Activated CD8-positive, alpha-beta T cell treated with anti-CD3 and anti-CD28 coated beads, Interleukin-2, amount 10 ng/mL, durations not matched to agents 7 days and 5 days (primary cell): Measurements from ENCODE around the gene CLEC18C. TPM values are rescaled to one million over a fixed set of nuclear protein-coding genes. Genes with fewer than 3 reads are reported as not detected.
A peak's percentile ranks its signal among the peaks of the same experiment; 100 is the strongest.
"Not testable (repeated sequence)": the region's sequence is repeated elsewhere in the genome, so short reads cannot be mapped to it uniquely, and the experiment has no call there.

Experiments
- ATAC-seq: fragments of 150-1000 bp; cut with Tn5 transposase; one replicate; pipeline ENCODE4 v1.10.0; 2021; ENCODE audit warnings: moderate library complexity
- CTCF ChIA-PET: fragments of 350-600 bp; sonication (Branson Sonifier 250); formaldehyde crosslinking; loops from one replicate; lab custom pipeline; 2021; ENCODE audit warnings: antibody characterized with exemption; lab: Charles Lee
- POLR2A ChIA-PET: fragments of 350-600 bp; sonication (Branson Sonifier 250); formaldehyde crosslinking; loops from one replicate; lab custom pipeline; 2021; ENCODE audit warnings: antibody characterized with exemption; lab: Charles Lee
- DNase-seq: peaks from one replicate; pipeline ENCODE4 v3.0.0-alpha.2; 2020
- H3K27ac Mint-ChIP-seq: one replicate; pipeline ENCODE4 v1.8.0; 2021; ENCODE audit warnings: mild to moderate bottlenecking, mixed read lengths
- H3K27me3 Mint-ChIP-seq: one replicate; pipeline ENCODE4 v1.8.0; 2021; ENCODE audit warnings: low read depth, mixed read lengths
- H3K36me3 Mint-ChIP-seq: one replicate; pipeline ENCODE4 v1.8.0; 2021; ENCODE audit warnings: low read depth, mixed read lengths
- H3K4me1 Mint-ChIP-seq: one replicate; pipeline ENCODE4 v1.8.0; 2021; ENCODE audit warnings: low read depth, mixed read lengths
- H3K4me3 Mint-ChIP-seq: one replicate; pipeline ENCODE4 v1.8.0; 2021; ENCODE audit warnings: mild to moderate bottlenecking, mixed read lengths
- H3K9me3 Mint-ChIP-seq: one replicate; pipeline ENCODE4 v1.8.0; 2022; ENCODE audit warnings: mixed read lengths; ENCODE audit not compliant: insufficient read depth
- total RNA-seq, 2 experiments: library from RNA; stranded (reverse); gene quantifications; one replicate each; pipeline ENCODE4 v1.2.3, GENCODE V29; 2021

Gene CLEC18C
- total RNA-seq, 2 experiments from 2014 or later: 0.42 to 1.1 TPM

DNA sequence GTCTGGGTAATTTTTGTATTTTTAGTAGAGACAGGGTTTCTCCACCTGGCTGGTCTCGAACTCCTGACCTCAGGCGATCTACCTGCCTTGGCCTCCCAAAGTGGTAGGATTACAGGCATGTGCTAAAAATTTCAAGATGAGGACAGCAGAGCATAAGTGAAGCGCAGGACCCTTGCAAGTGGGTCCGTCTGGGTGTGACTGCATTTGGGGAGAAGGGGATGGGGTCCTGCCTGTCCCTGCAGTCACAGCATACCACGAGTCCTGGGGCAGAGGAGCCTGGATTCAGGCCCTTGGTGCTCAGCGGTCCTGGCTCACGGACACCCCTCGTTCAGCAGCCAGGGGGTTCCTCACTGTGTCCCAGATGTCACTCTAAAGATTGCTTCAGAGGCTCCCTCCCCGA, 24.6 kb downstream of the CLEC18C start:
- H3K9me3 Mint-ChIP-seq, H3K27me3 Mint-ChIP-seq, POLR2A ChIA-PET, H3K27ac Mint-ChIP-seq, DNase-seq, CTCF ChIA-PET, ATAC-seq, H3K36me3 Mint-ChIP-seq, H3K4me3 Mint-ChIP-seq, H3K4me1 Mint-ChIP-seq: not testable (repeated sequence)

DNA sequence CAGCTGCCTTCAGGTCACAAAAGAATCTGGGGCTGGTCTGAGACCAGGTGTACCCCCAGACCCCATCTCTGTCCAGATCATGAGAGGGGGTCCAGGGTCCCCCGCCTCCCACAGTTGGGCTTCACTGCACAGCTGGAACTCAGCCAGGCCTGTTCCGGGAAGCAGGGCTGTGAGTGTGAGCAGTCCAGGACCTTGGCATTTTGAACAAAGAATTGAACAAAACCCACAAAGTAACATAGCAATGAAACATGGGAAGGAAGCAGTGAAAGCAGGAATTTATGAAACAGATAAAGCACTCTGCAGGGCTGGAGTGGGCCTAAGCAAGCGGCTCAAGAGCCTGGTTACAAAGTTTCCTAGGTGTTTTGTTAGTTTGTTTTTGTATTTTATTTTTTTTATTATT, 25.1 kb downstream of the CLEC18C start:
- H3K4me3 Mint-ChIP-seq, DNase-seq, H3K27ac Mint-ChIP-seq, CTCF ChIA-PET, POLR2A ChIA-PET, H3K9me3 Mint-ChIP-seq, H3K36me3 Mint-ChIP-seq, ATAC-seq, H3K27me3 Mint-ChIP-seq, H3K4me1 Mint-ChIP-seq: not testable (repeated sequence)

DNA sequence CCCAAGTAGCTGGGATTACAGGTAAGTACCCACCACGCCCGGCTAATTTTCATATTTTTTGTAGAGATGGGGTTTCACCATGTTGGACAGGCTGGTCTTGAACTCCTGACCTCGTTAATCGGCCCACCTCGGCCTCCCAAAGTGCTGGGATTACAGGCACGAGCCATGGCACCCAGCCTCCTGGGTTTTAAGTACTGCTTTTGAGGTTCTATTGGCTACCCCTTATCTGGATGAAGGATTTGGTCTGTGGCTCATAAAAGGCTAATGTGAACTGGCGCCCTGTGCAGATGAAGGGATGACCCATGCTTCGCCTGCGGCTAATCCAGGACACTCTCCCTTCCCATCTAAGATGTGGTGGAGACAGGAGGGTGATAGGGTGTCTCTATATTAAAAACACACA, 25.6 kb downstream of the CLEC18C start:
- H3K4me1 Mint-ChIP-seq, H3K27me3 Mint-ChIP-seq, DNase-seq, CTCF ChIA-PET, H3K4me3 Mint-ChIP-seq, H3K36me3 Mint-ChIP-seq, POLR2A ChIA-PET, H3K27ac Mint-ChIP-seq, ATAC-seq, H3K9me3 Mint-ChIP-seq: not testable (repeated sequence)

- CTCF ChIA-PET, H3K4me1 Mint-ChIP-seq, H3K27me3 Mint-ChIP-seq, H3K4me3 Mint-ChIP-seq, H3K9me3 Mint-ChIP-seq, H3K36me3 Mint-ChIP-seq, H3K27ac Mint-ChIP-seq, DNase-seq, ATAC-seq, POLR2A ChIA-PET: not testable (repeated sequence)
These were observed 26.5 kb downstream of the CLEC18C start for GRCh38 chr16:70200063-70200462.

DNA sequence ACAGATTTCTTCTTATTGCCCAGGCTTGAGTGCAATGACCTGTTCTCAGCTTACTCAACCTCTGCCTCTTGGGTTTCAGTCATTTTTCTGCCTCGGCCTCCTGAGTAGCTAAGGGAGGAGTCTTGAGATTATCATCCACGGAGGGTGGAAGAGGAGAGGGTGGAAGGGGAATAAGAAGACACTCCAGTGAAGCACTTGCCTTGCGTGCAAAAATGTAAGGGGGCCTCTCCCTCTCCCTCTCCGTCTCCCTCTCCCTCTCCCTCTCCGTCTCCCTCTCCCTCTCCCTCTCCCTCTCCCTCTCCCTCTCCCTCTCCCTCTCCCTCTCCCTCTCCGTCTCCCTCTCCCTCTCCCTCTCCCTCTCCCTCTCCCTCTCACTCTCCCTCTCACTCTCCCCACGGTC, 29.9 kb downstream of the CLEC18C start:
- H3K27me3 Mint-ChIP-seq, H3K9me3 Mint-ChIP-seq, H3K27ac Mint-ChIP-seq, POLR2A ChIA-PET, H3K4me3 Mint-ChIP-seq, H3K4me1 Mint-ChIP-seq, CTCF ChIA-PET, DNase-seq, ATAC-seq: not testable (repeated sequence)
- H3K36me3 Mint-ChIP-seq: peaks cover 13% of the 10 kb centered on the region

GRCh38 chr16:70204010-70204409, 30.4 kb downstream of the CLEC18C start:
- CTCF ChIA-PET, DNase-seq, H3K27ac Mint-ChIP-seq, H3K27me3 Mint-ChIP-seq, H3K9me3 Mint-ChIP-seq, POLR2A ChIA-PET, ATAC-seq, H3K4me1 Mint-ChIP-seq, H3K4me3 Mint-ChIP-seq: not testable (repeated sequence)
- peaks cover 13% of the 10 kb centered on the region for H3K36me3 Mint-ChIP-seq

DNA sequence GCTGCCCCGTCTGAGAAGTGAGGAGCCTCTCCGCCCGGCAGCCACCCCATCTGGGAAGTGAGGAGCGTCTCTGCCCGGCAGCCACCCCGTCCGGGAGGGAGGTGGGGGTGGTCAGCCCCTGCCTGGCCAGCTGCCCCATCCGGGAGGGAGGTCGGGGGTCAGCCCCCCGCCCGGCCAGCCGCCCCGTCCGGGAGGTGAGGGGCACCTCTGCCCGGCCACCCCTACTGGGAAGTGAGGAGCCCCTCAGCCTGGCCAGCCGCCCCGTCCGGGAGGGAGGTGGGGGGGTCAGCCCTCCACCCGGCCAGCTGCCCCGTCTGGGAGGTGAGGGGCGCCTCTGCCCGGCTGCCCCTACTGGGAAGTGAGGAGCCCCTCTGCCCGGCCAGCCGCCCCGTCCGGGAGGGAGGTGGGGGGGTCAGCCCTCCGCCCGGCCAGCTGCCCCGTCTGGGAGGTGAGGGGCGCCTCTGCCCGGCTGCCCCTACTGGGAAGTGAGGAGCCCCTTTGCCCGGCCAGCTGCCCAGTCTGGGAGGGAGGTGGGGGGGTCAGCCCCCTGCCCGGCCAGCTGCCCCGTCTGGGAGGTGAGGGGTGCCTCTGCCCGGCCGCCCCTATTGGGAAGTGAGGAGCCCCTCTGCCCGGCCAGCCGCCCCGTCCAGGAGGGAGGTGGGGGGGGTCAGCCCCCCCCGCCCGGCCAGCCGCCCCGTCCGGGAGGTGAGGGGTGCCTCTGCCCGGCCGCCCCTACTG, 31.2 kb downstream of the CLEC18C start:
- POLR2A ChIA-PET, H3K27me3 Mint-ChIP-seq, H3K4me3 Mint-ChIP-seq, H3K27ac Mint-ChIP-seq, H3K9me3 Mint-ChIP-seq, CTCF ChIA-PET, DNase-seq, H3K4me1 Mint-ChIP-seq, ATAC-seq: not testable (repeated sequence)
- peaks cover 18% of the 10 kb centered on the region for H3K36me3 Mint-ChIP-seq

GRCh38 chr16:70206382-70206781, 32.8 kb downstream of the CLEC18C start:
- H3K27ac Mint-ChIP-seq, H3K9me3 Mint-ChIP-seq, POLR2A ChIA-PET, DNase-seq, H3K4me1 Mint-ChIP-seq, H3K27me3 Mint-ChIP-seq, CTCF ChIA-PET, H3K4me3 Mint-ChIP-seq, ATAC-seq: not testable (repeated sequence)
- peaks cover 25% of the 10 kb centered on the region for H3K36me3 Mint-ChIP-seq

GRCh38 chr16:70218586-70218985, 45.0 kb downstream of the CLEC18C start:
- DNase-seq, POLR2A ChIA-PET, H3K4me3 Mint-ChIP-seq, ATAC-seq, H3K27me3 Mint-ChIP-seq, CTCF ChIA-PET, H3K27ac Mint-ChIP-seq, H3K9me3 Mint-ChIP-seq, H3K4me1 Mint-ChIP-seq: not testable (repeated sequence)
- H3K36me3 Mint-ChIP-seq: peaks cover 26% of the 10 kb centered on the region

- CTCF ChIA-PET, DNase-seq, H3K27me3 Mint-ChIP-seq, H3K9me3 Mint-ChIP-seq, H3K4me1 Mint-ChIP-seq, POLR2A ChIA-PET, H3K4me3 Mint-ChIP-seq, ATAC-seq: not testable (repeated sequence)
- peaks cover 30% of the 10 kb centered on the region for H3K36me3 Mint-ChIP-seq
- peak overlapping the region; percentile 54 for H3K27ac Mint-ChIP-seq
These were observed 49.0 kb downstream of the CLEC18C start for GRCh38 chr16:70222574-70222973.

DNA sequence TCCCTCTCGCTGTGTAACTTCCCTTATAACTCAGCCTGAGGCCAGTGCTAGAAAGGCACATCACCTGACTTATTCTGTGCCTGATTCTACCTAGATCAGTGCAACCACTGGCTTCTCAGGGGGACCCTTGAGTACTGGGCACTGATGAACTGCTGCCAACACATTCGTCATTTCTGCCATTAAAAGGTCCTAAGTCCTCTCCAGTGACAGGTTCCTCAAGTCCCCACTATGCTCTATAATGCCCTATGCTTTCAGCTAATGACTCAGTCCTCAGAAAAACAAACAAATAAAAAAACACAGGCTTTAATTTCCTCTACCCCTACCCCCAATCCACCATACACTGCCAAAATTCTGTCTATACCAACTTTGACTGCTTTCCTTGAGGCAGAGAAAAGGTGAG, 49.6 kb downstream of the CLEC18C start:
- H3K4me1 Mint-ChIP-seq, CTCF ChIA-PET, H3K27ac Mint-ChIP-seq, DNase-seq, POLR2A ChIA-PET, H3K4me3 Mint-ChIP-seq, H3K27me3 Mint-ChIP-seq, ATAC-seq, H3K9me3 Mint-ChIP-seq: not testable (repeated sequence)
- peaks cover 34% of the 10 kb centered on the region for H3K36me3 Mint-ChIP-seq

GRCh38 chr16:70223971-70224513, 50.5 kb downstream of the CLEC18C start:
- H3K9me3 Mint-ChIP-seq, H3K27me3 Mint-ChIP-seq, H3K4me3 Mint-ChIP-seq, H3K4me1 Mint-ChIP-seq, DNase-seq, ATAC-seq, POLR2A ChIA-PET, H3K27ac Mint-ChIP-seq: not testable (repeated sequence)
- H3K36me3 Mint-ChIP-seq: peaks cover 34% of the 10 kb centered on the region
- CTCF ChIA-PET: interaction anchor here (0.6 kb wide), 1 partner anchor 43 kb away, joined by 3 read pairs; no protein-coding TSS in a partner anchor
